GM12875 (cell line): ENCODE data around the gene CDH13.

ENCODE experiments used
- H3K4me3 ChIP-seq: one replicate; pipeline ENCODE4 v1.5.1; 2011; ENCODE audit warnings: low read depth, low read length, control low read depth
- CTCF ChIP-seq: IDR thresholded peaks from 2 replicates; pipeline ENCODE4 v1.5.1; 2011; ENCODE audit warnings: low read depth, mild to moderate bottlenecking, control low read depth, inconsistent platforms, low read length, moderate library complexity, borderline replicate concordance; ENCODE audit not compliant: insufficient read depth

Gene CDH13

GRCh38 chr16:83626204-83626603, 999.4 kb downstream of the CDH13 start:
- no peak for TF ChIP-seq CTCF
- H3K4me3 ChIP-seq, result no peak overlapping the region

GRCh38 chr16:83626676-83627075, 999.9 kb downstream of the CDH13 start:
- no peak overlapping the region for H3K4me3 ChIP-seq
- TF ChIP-seq CTCF, result no peak

GRCh38 chr16:83627996-83628395, 1001.2 kb downstream of the CDH13 start:
- no peak overlapping the region for H3K4me3 ChIP-seq
- no peak for TF ChIP-seq CTCF

- TF ChIP-seq CTCF, result no peak
- no peak overlapping the region for H3K4me3 ChIP-seq
Observed at GRCh38 chr16:83629426-83629825, 1002.7 kb downstream of the CDH13 start.

- TF ChIP-seq CTCF, result no peak
- no peak overlapping the region for H3K4me3 ChIP-seq
Observed at GRCh38 chr16:83629836-83630235, 1003.1 kb downstream of the CDH13 start.

- TF ChIP-seq CTCF, result no peak
Observed at GRCh38 chr16:83630979-83631378, 1004.2 kb downstream of the CDH13 start.

GRCh38 chr16:83633286-83633685, 1006.5 kb downstream of the CDH13 start:
- TF ChIP-seq CTCF, result no peak
- no peak overlapping the region for H3K4me3 ChIP-seq

More at GRCh38 chr16:83630979-83631378, 1004.2 kb downstream of the CDH13 start:
- H3K4me3 ChIP-seq, result no peak overlapping the region
